Epithelial cell of proximal tubule (primary cell): ENCODE measurements around the gene CNTNAP1. TPM values are rescaled to one million over a fixed set of nuclear protein-coding genes. Genes with fewer than 3 reads are reported as not detected.
"Not testable (repeated sequence)": the region's sequence is repeated elsewhere in the genome, so short reads cannot be mapped to it uniquely, and the experiment has no call there.

Experiments
- DNase-seq: peaks from one replicate; pipeline ENCODE4 v3.0.0-alpha.2; 2011; ENCODE audit warnings: low read depth
- H3K4me3 ChIP-seq: 2 replicates; pipeline ENCODE4 v1.5.1; 2011; ENCODE audit warnings: low read depth, mild to moderate bottlenecking, low read length
- CTCF ChIP-seq: conservative IDR thresholded peaks from 2 replicates; pipeline ENCODE4 v1.5.1; 2012; ENCODE audit warnings: low read depth, mild to moderate bottlenecking, low read length
- total RNA-seq: library from RNA; depleted of rRNA; stranded (reverse); fragments of >200 nt; gene quantifications from 2 replicates; pipeline ENCODE4 v1.2.3, GENCODE V29; 2015

The CNTNAP1 gene
- total RNA-seq, 1 donor from 2014 or later: 11.8 TPM

- H3K4me3 ChIP-seq: no peak overlapping the region
- no peak for TF ChIP-seq CTCF
- no peak for DNase-seq
These were observed 26.3 kb downstream of the CNTNAP1 start for GRCh38 chr17:42708588-42708987.

GRCh38 chr17:42709561-42709960 is 27.2 kb downstream of the CNTNAP1 start:
- TF ChIP-seq CTCF: no peak
- DNase-seq: no peak
- H3K4me3 ChIP-seq: no peak overlapping the region

GRCh38 chr17:42720996-42721583 is 38.8 kb downstream of the CNTNAP1 start:
- TF ChIP-seq CTCF: peak; percentile 72
- no peak overlapping the region for H3K4me3 ChIP-seq
- no peak for DNase-seq

GRCh38 chr17:42723636-42724035 is 41.3 kb downstream of the CNTNAP1 start:
- no peak overlapping the region for H3K4me3 ChIP-seq
- DNase-seq: no peak
- TF ChIP-seq CTCF: no peak

GRCh38 chr17:42725143-42725542 is 42.8 kb downstream of the CNTNAP1 start:
- no peak overlapping the region for H3K4me3 ChIP-seq
- no peak for DNase-seq

GRCh38 chr17:42740699-42741098 is 58.4 kb downstream of the CNTNAP1 start:
- DNase-seq: no peak
- H3K4me3 ChIP-seq: no peak overlapping the region
- no peak for TF ChIP-seq CTCF

More at GRCh38 chr17:42725143-42725542, 42.8 kb downstream of the CNTNAP1 start:
- TF ChIP-seq CTCF: no peak

- not testable (repeated sequence) for DNase-seq, H3K4me3 ChIP-seq
These were observed 60.6 kb downstream of the CNTNAP1 start for GRCh38 chr17:42742916-42743315.
